ACC112 (cell line): Measurements from ENCODE around the gene MCL1.

Experiments
- H2AFZ ChIP-seq: fragments of 200-600 bp; sonication (generic); one replicate; pipeline ENCODE4 v1.6.0; 2017; ENCODE audit warnings: antibody characterized with exemption, low read length; ENCODE audit not compliant: unreplicated experiment
- H3K27ac ChIP-seq: fragments of 200-600 bp; sonication (generic); 2 replicates; pipeline ENCODE4 v1.5.1; 2014; ENCODE audit warnings: low read depth, mild to moderate bottlenecking, antibody characterized with exemption, low read length, moderate library complexity
- H3K27me3 ChIP-seq: fragments of 200-600 bp; sonication (generic); 2 replicates; pipeline ENCODE4 v1.6.1; 2014; ENCODE audit warnings: mild to moderate bottlenecking, antibody characterized with exemption, low read length, moderate library complexity, mixed read lengths; ENCODE audit not compliant: insufficient read depth
- H3K36me3 ChIP-seq: fragments of 200-600 bp; sonication (generic); 2 replicates; pipeline ENCODE4 v1.6.1; 2016; ENCODE audit warnings: mild to moderate bottlenecking, antibody characterized with exemption, low read length, moderate library complexity, mixed read lengths; ENCODE audit not compliant: insufficient read depth
- H3K4me1 ChIP-seq: fragments of 200-600 bp; sonication (generic); one replicate; pipeline ENCODE4 v1.6.1; 2016; ENCODE audit warnings: low read length, mixed read lengths; ENCODE audit not compliant: insufficient read depth, unreplicated experiment, control insufficient read depth
- H3K4me3 ChIP-seq: fragments of 200-600 bp; sonication (generic); 2 replicates; pipeline ENCODE4 v1.5.1; 2014; ENCODE audit warnings: mild to moderate bottlenecking, low read depth, low read length
- H3K79me2 ChIP-seq: fragments of 200-600 bp; sonication (generic); one replicate; pipeline ENCODE4 v1.6.0; 2016; ENCODE audit warnings: low read length; ENCODE audit not compliant: control insufficient read depth, unreplicated experiment, insufficient read depth

Gene MCL1

GRCh38 chr1:150561254-150561973 is 18.0 kb downstream of the MCL1 start:
- peak overlapping the region; percentile 100 for H3K27ac ChIP-seq
- peaks cover 57% of the 10 kb centered on the region for H3K4me1 ChIP-seq
- no peaks in the 10 kb centered on the region for H3K36me3 ChIP-seq
- peak overlapping the region; percentile 81 for H3K4me3 ChIP-seq
- peaks cover 19% of the 10 kb centered on the region for H3K79me2 ChIP-seq
- H2AFZ ChIP-seq: no peak overlapping the region
- H3K27me3 ChIP-seq: no peaks in the 10 kb centered on the region

- Histone ChIP-seq H2AFZ (no peak overlapping the region), H3K4me1 (peaks cover 56% of the 10 kb centered on the region), H3K27me3 (no peaks in the 10 kb centered on the region), H3K27ac (peak overlapping the region; percentile 100), H3K36me3 (peaks cover 1% of the 10 kb centered on the region; the same call in 1 of the 2 replicates), H3K4me3 (peak overlapping the region; percentile 81), H3K79me2 (peaks cover 18% of the 10 kb centered on the region)
These were observed 18.7 kb downstream of the MCL1 start for GRCh38 chr1:150560576-150561253.

DNA sequence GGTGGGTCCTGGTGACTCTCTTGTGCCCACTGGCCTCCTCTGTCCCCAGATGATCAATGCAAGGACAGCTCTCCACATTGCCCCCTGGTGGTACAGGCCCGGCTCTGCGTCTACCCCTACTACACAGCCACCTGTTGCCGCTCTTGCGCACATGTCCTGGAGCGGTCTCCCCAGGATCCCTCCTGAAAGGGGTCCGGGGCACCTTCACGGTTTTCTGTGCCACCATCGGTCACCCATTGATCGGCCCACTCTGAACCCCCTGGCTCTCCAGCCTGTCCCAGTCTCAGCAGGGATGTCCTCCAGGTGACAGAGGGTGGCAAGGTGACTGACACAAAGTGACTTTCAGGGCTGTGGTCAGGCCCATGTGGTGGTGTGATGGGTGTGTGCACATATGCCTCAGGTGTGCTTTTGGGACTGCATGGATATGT is 19.4 kb downstream of the MCL1 start:
- H3K27ac ChIP-seq: peak overlapping the region; percentile 100
- peak overlapping the region; percentile 81 for H3K4me3 ChIP-seq
- H3K36me3 ChIP-seq: peaks cover 3% of the 10 kb centered on the region; the same call in 1 of the 2 replicates
- H3K27me3 ChIP-seq: no peaks in the 10 kb centered on the region
- H3K4me1 ChIP-seq: peaks cover 53% of the 10 kb centered on the region
- no peak overlapping the region for H2AFZ ChIP-seq
- peaks cover 18% of the 10 kb centered on the region for H3K79me2 ChIP-seq

DNA sequence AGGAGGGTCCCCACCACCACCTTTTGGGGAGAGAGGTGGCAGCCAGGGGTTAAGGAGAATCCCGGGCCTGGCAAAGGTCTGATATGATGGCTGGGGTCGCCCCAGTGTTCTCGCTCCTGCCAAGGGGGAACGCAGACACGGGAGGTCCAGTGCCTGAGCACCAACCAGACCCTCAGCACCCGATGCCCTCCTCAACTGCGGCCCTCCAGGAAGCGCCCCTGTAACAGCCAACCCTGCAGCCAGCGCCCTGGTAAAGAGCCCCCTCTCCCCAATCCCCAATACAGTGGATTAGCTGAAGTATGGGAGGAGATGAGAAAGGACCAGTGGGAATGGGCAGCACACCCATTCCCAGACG is 19.8 kb downstream of the MCL1 start:
- Histone ChIP-seq H3K4me3 (no peak overlapping the region), H3K27me3 (no peaks in the 10 kb centered on the region), H3K79me2 (peaks cover 18% of the 10 kb centered on the region), H3K27ac (no peak overlapping the region), H3K36me3 (peaks cover 3% of the 10 kb centered on the region; the same call in 1 of the 2 replicates), H3K4me1 (peaks cover 49% of the 10 kb centered on the region), H2AFZ (no peak overlapping the region)

DNA sequence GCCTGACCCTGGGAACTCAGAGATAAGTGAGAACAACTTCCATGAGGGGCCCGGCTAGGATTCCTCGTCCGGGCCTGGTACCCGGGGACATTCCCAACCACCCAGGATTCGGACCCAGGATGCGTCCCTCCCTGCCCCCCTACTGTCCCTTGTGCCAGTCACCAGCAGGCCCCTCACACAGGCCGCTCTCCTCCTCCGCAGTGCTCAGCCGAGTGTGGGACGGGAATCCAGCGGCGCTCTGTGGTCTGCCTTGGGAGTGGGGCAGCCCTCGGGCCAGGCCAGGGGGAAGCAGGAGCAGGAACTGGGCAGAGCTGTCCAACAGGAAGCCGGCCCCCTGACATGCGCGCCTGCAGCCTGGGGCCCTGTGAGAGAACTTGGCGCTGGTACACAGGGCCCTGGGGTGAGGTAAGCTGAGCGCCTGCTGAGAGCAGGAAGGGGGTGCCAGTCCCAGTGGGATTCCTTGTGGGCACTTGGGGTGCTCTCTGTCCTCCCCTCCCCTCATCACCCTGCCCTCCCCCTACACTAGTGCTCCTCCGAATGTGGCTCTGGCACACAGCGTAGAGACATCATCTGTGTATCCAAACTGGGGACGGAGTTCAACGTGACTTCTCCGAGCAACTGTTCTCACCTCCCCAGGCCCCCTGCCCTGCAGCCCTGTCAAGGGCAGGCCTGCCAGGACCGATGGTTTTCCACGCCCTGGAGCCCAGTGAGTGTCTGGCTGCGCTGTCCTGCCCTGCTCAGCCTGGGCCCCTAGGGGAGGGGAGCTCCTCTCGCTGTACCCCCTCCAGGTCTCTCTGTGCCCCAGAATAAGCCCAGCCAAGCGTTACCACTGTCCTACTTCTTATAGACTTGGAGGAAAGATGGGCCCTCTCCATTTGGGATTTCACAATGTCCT is 20.4 kb downstream of the MCL1 start:
- H3K4me3 ChIP-seq: peak overlapping the region; percentile 60
- H3K36me3 ChIP-seq: peaks cover 3% of the 10 kb centered on the region; the same call in 1 of the 2 replicates
- peak overlapping the region; percentile 2; the same call in 1 of the 2 replicates for H3K27ac ChIP-seq
- peaks cover 18% of the 10 kb centered on the region for H3K79me2 ChIP-seq
- H3K4me1 ChIP-seq: peaks cover 43% of the 10 kb centered on the region
- no peaks in the 10 kb centered on the region for H3K27me3 ChIP-seq
- no peak overlapping the region for H2AFZ ChIP-seq

- no peak overlapping the region for H2AFZ ChIP-seq
- H3K27me3 ChIP-seq: no peaks in the 10 kb centered on the region
- peaks cover 37% of the 10 kb centered on the region for H3K4me1 ChIP-seq
- H3K4me3 ChIP-seq: peak overlapping the region; percentile 60
- 0 out of 2 replicates have a peak overlapping the region, but pooled peaks have one; percentile 2 for H3K27ac ChIP-seq
- H3K79me2 ChIP-seq: peaks cover 18% of the 10 kb centered on the region
- peaks cover 3% of the 10 kb centered on the region; the same call in 1 of the 2 replicates for H3K36me3 ChIP-seq
These were observed 21.1 kb downstream of the MCL1 start for GRCh38 chr1:150558303-150558704.

- Histone ChIP-seq H3K4me1 (peaks cover 37% of the 10 kb centered on the region), H2AFZ (no peak overlapping the region), H3K4me3 (peak overlapping the region; percentile 60), H3K27ac (no peak overlapping the region), H3K79me2 (peaks cover 18% of the 10 kb centered on the region), H3K27me3 (no peaks in the 10 kb centered on the region), H3K36me3 (peaks cover 3% of the 10 kb centered on the region; the same call in 1 of the 2 replicates)
These were observed 21.6 kb downstream of the MCL1 start for GRCh38 chr1:150557813-150558212.

DNA sequence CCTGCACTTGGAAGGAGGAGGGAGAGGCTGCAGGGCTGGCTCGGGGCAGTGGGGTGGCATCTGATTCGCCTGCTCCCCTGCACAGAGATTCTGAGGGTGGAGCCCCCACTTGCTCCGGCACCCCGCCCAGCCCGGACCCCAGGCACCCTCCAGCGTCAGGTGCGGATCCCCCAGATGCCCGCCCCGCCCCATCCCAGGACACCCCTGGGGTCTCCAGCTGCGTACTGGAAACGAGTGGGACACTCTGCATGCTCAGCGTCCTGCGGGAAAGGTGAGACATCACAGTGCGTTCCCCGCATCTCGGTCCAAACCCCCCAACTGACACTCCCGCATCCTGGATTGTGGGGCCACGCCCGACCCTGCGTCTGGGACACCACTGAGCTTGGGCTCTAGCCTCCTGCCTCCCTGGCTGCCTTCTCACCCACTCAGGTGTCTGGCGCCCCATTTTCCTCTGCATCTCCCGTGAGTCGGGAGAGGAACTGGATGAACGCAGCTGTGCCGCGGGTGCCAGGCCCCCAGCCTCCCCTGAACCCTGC is 22.3 kb downstream of the MCL1 start:
- Histone ChIP-seq H2AFZ (no peak overlapping the region), H3K4me1 (peaks cover 35% of the 10 kb centered on the region), H3K27me3 (no peaks in the 10 kb centered on the region), H3K27ac (no peak overlapping the region), H3K4me3 (no peak overlapping the region), H3K79me2 (peaks cover 14% of the 10 kb centered on the region), H3K36me3 (peaks cover 3% of the 10 kb centered on the region; the same call in 1 of the 2 replicates)

- Histone ChIP-seq H3K4me1 (peaks cover 38% of the 10 kb centered on the region), H3K27me3 (no peaks in the 10 kb centered on the region), H2AFZ (no peak overlapping the region), H3K79me2 (peaks cover 14% of the 10 kb centered on the region), H3K27ac (no peak overlapping the region), H3K36me3 (peaks cover 3% of the 10 kb centered on the region; the same call in 1 of the 2 replicates), H3K4me3 (no peak overlapping the region)
These were observed 23.2 kb downstream of the MCL1 start for GRCh38 chr1:150555971-150556865.
